GM06990 (cell line): Measurements from ENCODE around the gene C16orf96.

Experiments
- DNase-seq: peaks from one replicate; pipeline ENCODE4 v3.0.0-alpha.2; 2011; ENCODE audit not compliant: insufficient read length; ENCODE audit errors: extremely low read depth
- H3K27me3 ChIP-seq: replicated peaks from 2 replicates; pipeline ENCODE4 v1.6.0; 2011; ENCODE audit warnings: low read length; ENCODE audit not compliant: control insufficient read depth, insufficient read depth
- H3K36me3 ChIP-seq: 2 replicates; pipeline ENCODE4 v1.5.1; 2011; ENCODE audit warnings: low read length; ENCODE audit not compliant: control insufficient read depth, insufficient read depth
- H3K4me3 ChIP-seq: replicated peaks from 2 replicates; pipeline ENCODE4 v1.5.1; 2011; ENCODE audit warnings: low read depth, mild to moderate bottlenecking, control low read depth, low read length
- TF ChIP-seq, protein P1 (sequence below): IDR thresholded peaks from 2 replicates; pipeline ENCODE4 v1.5.1; 2011; ENCODE audit warnings: low read length, control low read depth, mild to moderate bottlenecking, inconsistent platforms; ENCODE audit not compliant: insufficient read depth, poor library complexity, severe bottlenecking

The C16orf96 gene

DNA sequence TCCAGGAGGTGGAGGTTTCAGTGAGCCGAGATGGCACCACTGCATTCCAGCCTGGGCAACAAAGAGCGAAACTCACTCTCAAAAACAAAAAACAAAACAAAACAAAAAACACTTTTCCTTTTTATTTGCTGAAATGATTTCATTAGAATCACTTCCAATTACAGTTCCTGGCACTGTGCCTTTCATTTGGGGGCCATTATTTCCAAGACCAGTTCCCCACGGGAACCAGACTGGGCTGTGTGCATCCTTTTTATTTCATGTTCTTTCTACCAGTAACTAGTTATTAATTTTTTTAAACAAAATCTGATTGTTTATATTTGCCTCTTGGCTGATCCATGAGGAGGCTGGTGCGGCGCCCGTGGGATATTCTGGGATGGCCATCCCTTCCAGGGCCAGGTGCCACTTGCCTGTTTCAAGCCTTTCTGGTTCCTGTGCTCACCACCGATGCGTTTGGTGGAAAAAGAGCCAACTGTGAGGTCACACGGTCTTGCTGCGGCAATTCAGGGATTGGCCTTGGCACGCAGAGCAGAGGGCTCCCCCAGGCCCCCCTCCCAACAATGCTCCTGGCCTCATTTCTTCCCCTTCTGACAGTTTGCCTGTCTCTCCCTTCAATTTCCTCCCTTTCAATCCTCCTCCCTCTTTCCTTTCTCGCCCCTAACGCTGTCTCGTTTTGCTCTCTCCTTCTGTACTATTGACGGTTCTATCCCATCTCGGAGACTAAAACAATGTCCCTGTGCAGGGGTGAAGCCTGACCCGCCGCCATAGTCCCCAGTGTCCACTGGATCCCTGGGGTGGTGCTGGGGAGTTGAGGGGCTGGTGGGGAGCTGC is 45.1 kb downstream of the C16orf96 start:
- no peak for DNase-seq
- Histone ChIP-seq H3K36me3 (no peaks in the 10 kb centered on the region), H3K4me3 (no peak overlapping the region), H3K27me3 (no peaks in the 10 kb centered on the region; the same call in 1 of the 2 replicates)
- TF ChIP-seq, protein P1, sequence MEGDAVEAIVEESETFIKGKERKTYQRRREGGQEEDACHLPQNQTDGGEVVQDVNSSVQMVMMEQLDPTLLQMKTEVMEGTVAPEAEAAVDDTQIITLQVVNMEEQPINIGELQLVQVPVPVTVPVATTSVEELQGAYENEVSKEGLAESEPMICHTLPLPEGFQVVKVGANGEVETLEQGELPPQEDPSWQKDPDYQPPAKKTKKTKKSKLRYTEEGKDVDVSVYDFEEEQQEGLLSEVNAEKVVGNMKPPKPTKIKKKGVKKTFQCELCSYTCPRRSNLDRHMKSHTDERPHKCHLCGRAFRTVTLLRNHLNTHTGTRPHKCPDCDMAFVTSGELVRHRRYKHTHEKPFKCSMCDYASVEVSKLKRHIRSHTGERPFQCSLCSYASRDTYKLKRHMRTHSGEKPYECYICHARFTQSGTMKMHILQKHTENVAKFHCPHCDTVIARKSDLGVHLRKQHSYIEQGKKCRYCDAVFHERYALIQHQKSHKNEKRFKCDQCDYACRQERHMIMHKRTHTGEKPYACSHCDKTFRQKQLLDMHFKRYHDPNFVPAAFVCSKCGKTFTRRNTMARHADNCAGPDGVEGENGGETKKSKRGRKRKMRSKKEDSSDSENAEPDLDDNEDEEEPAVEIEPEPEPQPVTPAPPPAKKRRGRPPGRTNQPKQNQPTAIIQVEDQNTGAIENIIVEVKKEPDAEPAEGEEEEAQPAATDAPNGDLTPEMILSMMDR, result no peak

DNA sequence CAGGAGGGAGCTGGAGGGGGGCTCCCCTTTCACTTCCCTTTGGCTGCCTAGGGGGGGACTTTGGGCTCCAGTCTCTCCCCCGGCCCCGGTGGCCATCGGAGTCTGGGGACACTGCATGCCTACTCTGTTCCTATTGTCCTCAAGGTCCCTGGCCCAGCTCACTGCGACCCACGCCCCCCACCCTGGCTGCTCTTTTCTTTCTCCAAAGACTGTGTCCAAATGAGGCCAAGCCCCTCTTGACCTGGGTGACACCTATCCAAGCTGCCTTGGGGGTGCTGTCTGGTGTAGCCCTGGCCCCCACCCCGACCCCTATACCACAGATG is 45.7 kb downstream of the C16orf96 start:
- Histone ChIP-seq H3K4me3 (no peak overlapping the region), H3K27me3 (no peaks in the 10 kb centered on the region; the same call in 1 of the 2 replicates), H3K36me3 (no peaks in the 10 kb centered on the region)
- TF ChIP-seq, protein P1, result no peak
- DNase-seq, result no peak

DNA sequence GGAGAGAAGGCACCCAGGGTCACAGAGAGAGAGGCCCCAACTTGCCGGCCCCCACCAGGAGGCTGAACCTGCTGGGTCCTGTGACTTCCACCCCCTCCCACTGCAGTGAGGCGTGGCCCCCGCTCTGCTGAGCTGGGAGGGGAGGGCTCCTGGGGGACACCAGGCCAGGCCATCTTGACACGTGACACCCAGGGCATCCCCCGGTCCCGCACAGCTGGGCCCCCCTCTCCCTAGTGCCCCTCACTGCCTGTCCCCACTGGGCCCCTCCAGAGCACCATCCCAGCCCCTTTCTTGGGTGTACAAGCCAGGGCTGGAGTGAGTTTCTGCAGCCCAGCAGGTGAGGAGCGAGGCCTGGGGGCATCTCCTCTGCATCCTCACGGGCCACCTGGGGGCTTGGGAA is 46.2 kb downstream of the C16orf96 start:
- H3K4me3 ChIP-seq, result no peak overlapping the region
- DNase-seq, result no peak
- no peaks in the 10 kb centered on the region; the same call in 1 of the 2 replicates for H3K27me3 ChIP-seq
- TF ChIP-seq, protein P1, result no peak
- no peaks in the 10 kb centered on the region for H3K36me3 ChIP-seq

DNA sequence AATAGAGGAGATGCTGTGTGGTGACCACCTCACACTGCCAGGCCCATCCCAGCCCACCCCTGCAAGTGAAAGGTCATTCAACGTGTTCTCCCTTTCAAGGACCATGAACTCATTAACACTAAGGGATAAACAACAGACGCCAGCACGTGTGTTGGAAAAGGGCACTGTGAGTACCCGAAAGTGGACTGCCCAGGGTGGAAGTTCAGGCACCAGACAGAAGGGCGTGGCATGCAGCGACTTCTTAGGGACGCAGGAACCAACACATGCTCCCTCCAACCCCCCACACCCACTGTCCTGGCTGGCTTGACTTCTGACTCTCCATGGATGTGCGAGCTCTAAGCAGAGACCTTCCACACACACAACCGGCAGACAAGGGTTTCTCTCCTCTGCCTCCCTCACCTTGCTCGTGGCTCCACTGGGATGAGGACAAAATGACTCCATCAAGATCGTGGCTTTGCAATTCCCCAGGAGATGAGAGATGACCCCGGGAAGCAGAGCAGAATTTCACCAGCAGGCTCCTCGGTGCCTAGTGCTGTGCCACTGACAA is 47.6 kb downstream of the C16orf96 start:
- TF ChIP-seq, protein P1, result no peak
- Histone ChIP-seq H3K4me3 (no peak overlapping the region), H3K36me3 (peaks cover 7% of the 10 kb centered on the region), H3K27me3 (no peaks in the 10 kb centered on the region; the same call in 1 of the 2 replicates)
- DNase-seq, result no peak

DNA sequence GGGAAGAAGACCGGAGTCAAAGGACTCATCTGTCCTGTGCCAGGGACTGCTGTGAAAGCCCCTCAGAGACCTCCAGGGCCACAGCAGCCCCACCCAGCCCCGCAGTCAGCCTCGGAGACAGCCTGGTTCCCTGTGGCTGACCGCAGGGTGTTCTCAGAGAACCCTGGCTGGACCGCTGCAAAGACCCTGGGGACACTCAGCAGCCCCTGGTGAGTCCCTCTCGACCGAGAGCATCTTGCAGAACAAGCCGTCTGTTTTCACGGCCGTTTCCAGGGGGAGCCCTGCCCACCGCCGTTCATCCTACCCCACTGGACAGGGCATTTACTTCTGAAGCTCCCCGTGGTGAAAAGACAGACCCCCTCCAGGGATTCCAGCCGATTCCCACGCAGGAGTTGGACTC is 48.3 kb downstream of the C16orf96 start:
- TF ChIP-seq, protein P1, result no peak
- H3K27me3 ChIP-seq, result no peaks in the 10 kb centered on the region; the same call in 1 of the 2 replicates
- no peak for DNase-seq
- H3K36me3 ChIP-seq, result peaks cover 7% of the 10 kb centered on the region
- no peak overlapping the region for H3K4me3 ChIP-seq

DNA sequence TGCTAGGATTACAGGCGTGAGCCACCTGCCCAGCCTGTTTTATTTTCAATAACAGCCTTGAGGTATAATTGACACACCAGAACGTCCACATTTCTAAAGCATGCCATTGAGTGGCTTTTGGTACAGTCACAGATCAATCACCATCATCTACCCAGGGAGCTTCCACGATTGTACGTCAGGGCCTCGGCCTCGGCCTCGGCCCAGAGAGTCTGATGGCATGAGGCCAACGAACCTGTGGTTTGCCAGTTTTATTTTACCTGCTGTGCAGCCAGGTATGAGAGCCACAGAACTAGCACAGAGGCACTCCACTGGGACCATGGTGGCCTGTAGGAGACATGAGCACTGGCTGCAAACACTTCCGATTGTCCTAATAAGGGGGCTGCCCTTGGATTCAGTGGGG is 50.2 kb downstream of the C16orf96 start:
- Histone ChIP-seq H3K36me3 (peaks cover 7% of the 10 kb centered on the region), H3K4me3 (no peak overlapping the region), H3K27me3 (no peaks in the 10 kb centered on the region; the same call in 1 of the 2 replicates)
- no peak for DNase-seq
- TF ChIP-seq, protein P1, result no peak
